ENCODE measurements around the gene DNAJC12.

The DNAJC12 gene

DNA sequence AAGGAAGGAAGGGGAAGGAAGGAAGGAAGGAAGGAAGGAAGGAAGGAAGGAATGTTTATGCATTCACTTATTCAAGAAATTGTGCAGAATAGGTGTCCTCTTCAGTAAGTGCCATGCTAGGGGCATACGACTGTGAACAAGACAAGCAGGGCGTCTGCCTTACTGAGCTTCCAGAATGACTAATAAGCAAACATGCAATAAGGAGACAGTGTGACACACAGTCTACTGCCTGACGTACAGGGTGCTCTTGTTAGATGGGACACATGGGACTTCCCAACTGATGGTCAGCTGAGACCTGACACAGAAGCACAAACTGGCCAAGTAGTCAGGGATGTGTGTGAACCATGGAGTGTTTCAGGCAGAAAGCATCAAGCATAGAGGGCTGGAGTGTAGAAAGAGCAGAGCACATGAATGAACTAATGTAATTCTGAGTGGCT, 18.2 kb downstream of the DNAJC12 start:
- no peak overlapping the region for H3K4me3 Mint-ChIP-seq
- no peaks in the 10 kb centered on the region for H3K27me3 Mint-ChIP-seq (ENCODE audit: low read depth)
- no peak for DNase-seq (ENCODE audit: low spot score)
- H3K9me3 Mint-ChIP-seq = no peaks in the 10 kb centered on the region
- peaks cover 15% of the 10 kb centered on the region for H3K4me1 Mint-ChIP-seq (ENCODE audit: low read depth)
- H3K27ac Mint-ChIP-seq = no peak overlapping the region
- H3K36me3 Mint-ChIP-seq (ENCODE audit: low read depth) = no peaks in the 10 kb centered on the region

DNA sequence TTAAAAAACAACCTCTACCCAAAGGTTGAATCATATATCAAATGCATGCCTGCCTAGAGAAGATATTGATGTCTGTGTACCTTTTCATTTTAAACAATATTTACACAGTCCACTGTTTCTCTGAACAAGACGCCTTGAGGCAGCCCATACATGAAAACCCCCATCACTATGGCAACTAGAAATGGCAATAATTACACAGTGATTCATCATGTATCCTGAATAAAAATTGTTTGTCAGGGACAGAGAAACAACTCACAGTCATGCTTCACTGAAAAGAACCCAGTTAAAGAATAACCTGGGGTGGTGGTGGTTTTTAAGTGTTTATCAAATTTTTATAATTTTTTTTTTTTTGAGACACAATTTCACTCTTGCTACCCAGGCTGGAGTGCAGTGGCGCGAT, 19.7 kb downstream of the DNAJC12 start:
- Mint-ChIP-seq H3K27ac (no peak overlapping the region), H3K27me3 (ENCODE audit: low read depth) (no peaks in the 10 kb centered on the region)

DNA sequence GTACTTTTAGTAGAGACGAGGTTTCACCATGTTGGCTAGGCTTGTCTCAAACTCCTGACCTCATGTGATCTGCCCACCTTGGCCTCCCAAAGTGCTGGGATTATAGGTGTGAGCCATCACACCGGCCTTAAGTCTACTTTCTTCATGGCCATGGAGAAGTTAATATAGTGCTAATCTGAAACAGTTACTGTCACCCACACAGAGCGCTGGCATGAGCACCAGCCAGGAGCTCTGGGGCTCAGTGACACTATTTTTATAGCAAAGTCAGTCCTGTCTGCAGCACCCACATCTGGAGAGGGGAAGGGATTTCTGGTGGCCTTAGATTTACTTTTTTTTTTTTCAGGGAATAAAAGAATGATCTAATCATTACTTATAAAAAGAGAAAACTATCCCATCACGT, 21.3 kb downstream of the DNAJC12 start:
- Mint-ChIP-seq H3K4me1 (ENCODE audit: low read depth) (peaks cover 15% of the 10 kb centered on the region), H3K4me3 (no peak overlapping the region), H3K9me3 (no peaks in the 10 kb centered on the region), H3K36me3 (ENCODE audit: low read depth) (no peaks in the 10 kb centered on the region), H3K27me3 (ENCODE audit: low read depth) (no peaks in the 10 kb centered on the region), H3K27ac (no peak overlapping the region)
- no peak for DNase-seq (ENCODE audit: low spot score)

More for the DNA sequence above, 19.7 kb downstream of the DNAJC12 start:
- no peaks in the 10 kb centered on the region for H3K9me3 Mint-ChIP-seq
- peaks cover 15% of the 10 kb centered on the region for H3K4me1 Mint-ChIP-seq (ENCODE audit: low read depth)
- no peak overlapping the region for H3K4me3 Mint-ChIP-seq
- no peaks in the 10 kb centered on the region for H3K36me3 Mint-ChIP-seq (ENCODE audit: low read depth)
- DNase-seq (ENCODE audit: low spot score) = no peak

DNA sequence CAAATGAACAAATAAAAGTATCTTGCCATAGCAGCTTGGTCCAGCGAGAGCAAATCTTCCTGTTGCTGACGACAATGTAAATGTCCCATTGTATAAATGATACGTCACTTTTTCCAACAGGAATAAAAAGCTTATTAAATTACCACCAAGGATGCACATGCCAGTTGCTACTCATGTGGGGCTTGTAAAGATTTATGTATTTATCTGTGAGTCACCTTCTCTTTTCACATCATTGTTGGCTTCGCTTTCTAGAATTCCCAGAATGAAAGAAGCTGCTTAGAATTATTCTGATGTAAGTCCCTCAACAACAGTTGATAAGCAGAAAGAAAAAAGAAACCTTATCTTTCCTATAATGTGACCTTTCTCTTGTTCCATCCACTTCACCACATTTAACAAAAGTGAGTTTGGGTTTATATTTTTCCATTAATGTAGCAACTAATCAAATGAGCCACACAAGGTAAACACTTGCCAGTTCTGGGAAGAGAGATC, 22.4 kb downstream of the DNAJC12 start:
- H3K4me1 Mint-ChIP-seq (ENCODE audit: low read depth) = peaks cover 15% of the 10 kb centered on the region
- H3K36me3 Mint-ChIP-seq (ENCODE audit: low read depth) = no peaks in the 10 kb centered on the region
- no peak overlapping the region for H3K4me3 Mint-ChIP-seq
- no peak for DNase-seq (ENCODE audit: low spot score)
- no peaks in the 10 kb centered on the region for H3K9me3 Mint-ChIP-seq
- no peaks in the 10 kb centered on the region for H3K27me3 Mint-ChIP-seq (ENCODE audit: low read depth)
- H3K27ac Mint-ChIP-seq = no peak overlapping the region

DNA sequence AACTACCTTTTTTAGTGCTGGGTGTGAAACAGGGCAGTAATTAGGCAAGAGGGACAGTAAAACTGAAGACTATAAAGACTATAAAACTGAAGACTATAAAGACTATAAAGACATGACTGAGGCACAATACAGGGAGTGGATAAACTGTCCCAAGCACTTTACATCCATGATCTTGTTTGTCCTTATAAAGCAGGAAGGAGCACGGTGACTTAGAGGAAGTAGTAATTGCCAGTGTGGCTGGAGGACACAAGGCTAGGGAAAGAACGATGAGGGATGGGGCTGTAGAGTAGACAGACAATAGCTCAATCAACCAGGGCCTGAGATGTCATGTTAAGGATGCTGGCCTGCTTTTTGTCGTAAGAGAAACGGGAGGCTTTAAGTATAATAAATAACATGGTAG, 26.0 kb downstream of the DNAJC12 start:
- H3K9me3 Mint-ChIP-seq = no peaks in the 10 kb centered on the region
- H3K36me3 Mint-ChIP-seq (ENCODE audit: low read depth) = peaks cover 5% of the 10 kb centered on the region
- H3K27me3 Mint-ChIP-seq (ENCODE audit: low read depth) = peaks cover 3% of the 10 kb centered on the region
- H3K27ac Mint-ChIP-seq = no peak overlapping the region
- H3K4me3 Mint-ChIP-seq = no peak overlapping the region
- H3K4me1 Mint-ChIP-seq (ENCODE audit: low read depth) = peaks cover 7% of the 10 kb centered on the region
- DNase-seq (ENCODE audit: low spot score) = no peak

DNA sequence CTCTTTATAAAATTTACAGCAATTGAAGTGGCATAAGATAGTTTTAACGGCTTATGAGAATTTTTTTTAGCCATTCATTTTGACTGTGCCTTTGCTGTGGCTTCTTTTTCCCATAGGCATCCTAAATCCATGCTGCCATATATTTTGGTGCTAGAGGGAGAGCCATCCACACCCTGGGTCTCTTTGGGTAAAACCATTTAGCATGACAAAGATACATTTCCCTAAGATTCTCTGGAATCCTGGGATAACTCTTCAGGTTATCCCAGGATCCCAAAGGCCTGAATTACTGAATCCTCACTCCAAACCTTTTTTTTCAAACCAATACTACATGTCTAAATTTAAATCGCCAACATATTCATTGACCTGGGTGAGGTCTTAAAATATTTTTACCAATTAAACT, 28.9 kb downstream of the DNAJC12 start:
- no peak for DNase-seq (ENCODE audit: low spot score)
- Mint-ChIP-seq H3K36me3 (ENCODE audit: low read depth) (peaks cover 5% of the 10 kb centered on the region), H3K9me3 (no peaks in the 10 kb centered on the region), H3K4me1 (ENCODE audit: low read depth) (no peaks in the 10 kb centered on the region), H3K27ac (no peak overlapping the region), H3K4me3 (no peak overlapping the region), H3K27me3 (ENCODE audit: low read depth) (peaks cover 3% of the 10 kb centered on the region)

DNA sequence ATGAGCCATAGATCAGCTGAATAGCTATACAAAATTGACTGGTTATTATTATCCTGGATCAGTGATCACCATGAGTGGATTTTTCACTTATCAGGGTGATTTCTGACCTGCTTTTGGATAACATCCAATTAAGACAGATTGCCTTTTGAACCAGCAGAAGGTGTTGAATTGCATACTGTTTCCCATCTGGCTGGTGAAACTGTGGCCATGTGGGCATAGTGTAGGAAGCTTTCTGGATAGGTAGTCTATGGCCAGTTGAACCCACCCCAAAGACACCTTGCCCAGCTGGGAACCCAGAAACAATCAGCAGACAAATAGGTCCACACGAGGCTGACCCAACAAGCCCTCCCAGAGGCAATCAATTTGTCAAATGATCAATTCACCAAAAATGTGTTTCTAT, 29.3 kb downstream of the DNAJC12 start:
- Mint-ChIP-seq H3K36me3 (ENCODE audit: low read depth) (peaks cover 5% of the 10 kb centered on the region), H3K9me3 (no peaks in the 10 kb centered on the region), H3K27ac (no peak overlapping the region), H3K4me3 (no peak overlapping the region), H3K27me3 (ENCODE audit: low read depth) (peaks cover 3% of the 10 kb centered on the region), H3K4me1 (ENCODE audit: low read depth) (peaks cover 3% of the 10 kb centered on the region)
- no peak for DNase-seq (ENCODE audit: low spot score)

DNA sequence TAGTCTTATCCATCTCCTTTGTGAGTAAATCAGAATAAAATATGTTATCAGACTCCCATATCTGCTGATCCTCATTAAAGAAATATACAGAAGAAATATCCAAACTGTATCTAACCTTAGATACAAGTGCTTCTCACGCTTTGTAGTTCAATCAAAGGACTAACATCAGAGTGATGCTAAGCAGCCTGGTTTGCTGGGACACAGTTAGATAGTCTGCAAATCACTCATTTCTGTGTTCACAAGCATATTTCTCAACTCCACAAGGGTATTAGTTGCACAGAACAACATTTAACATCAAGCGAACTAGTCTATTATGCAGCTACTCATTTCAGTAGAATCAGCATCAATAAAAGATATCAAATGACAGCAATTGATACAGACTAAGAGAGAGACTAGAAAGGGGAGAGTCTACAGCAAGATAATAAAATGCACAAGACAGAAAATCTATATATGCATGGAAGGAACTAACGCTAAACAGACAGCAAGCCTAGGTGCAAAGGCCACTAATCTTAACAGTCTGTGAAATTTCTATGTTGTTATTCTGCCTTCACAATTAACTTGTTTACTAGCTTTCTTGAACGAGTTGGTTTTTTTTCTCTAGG, 30.0 kb downstream of the DNAJC12 start:
- H3K9me3 Mint-ChIP-seq = no peaks in the 10 kb centered on the region
- H3K27ac Mint-ChIP-seq = no peak overlapping the region
- peaks cover 3% of the 10 kb centered on the region for H3K27me3 Mint-ChIP-seq (ENCODE audit: low read depth)
- H3K4me1 Mint-ChIP-seq (ENCODE audit: low read depth) = peaks cover 7% of the 10 kb centered on the region
- no peak for DNase-seq (ENCODE audit: low spot score)
- H3K36me3 Mint-ChIP-seq (ENCODE audit: low read depth) = peaks cover 5% of the 10 kb centered on the region
- H3K4me3 Mint-ChIP-seq = no peak overlapping the region

DNA sequence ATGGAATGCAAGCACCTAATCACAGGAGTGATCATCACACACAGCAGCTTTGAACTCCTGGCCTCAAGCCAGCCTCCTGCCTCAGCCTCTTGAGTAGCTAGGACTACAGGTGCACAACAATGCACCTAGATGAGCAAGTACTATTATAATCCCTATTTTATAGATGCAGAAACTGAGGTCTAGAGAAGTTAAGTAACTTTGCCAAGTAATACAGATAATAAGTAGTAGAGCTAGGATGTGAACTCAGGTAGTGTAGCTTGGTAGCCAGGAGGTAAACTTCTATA, 33.7 kb downstream of the DNAJC12 start:
- H3K9me3 Mint-ChIP-seq = no peaks in the 10 kb centered on the region
- H3K4me3 Mint-ChIP-seq = no peak overlapping the region
- H3K36me3 Mint-ChIP-seq (ENCODE audit: low read depth) = peaks cover 2% of the 10 kb centered on the region
- H3K27ac Mint-ChIP-seq = no peak overlapping the region
- DNase-seq (ENCODE audit: low spot score) = no peak
- peaks cover 7% of the 10 kb centered on the region for H3K4me1 Mint-ChIP-seq (ENCODE audit: low read depth)
- peaks cover under 1% of the 10 kb centered on the region for H3K27me3 Mint-ChIP-seq (ENCODE audit: low read depth)

DNA sequence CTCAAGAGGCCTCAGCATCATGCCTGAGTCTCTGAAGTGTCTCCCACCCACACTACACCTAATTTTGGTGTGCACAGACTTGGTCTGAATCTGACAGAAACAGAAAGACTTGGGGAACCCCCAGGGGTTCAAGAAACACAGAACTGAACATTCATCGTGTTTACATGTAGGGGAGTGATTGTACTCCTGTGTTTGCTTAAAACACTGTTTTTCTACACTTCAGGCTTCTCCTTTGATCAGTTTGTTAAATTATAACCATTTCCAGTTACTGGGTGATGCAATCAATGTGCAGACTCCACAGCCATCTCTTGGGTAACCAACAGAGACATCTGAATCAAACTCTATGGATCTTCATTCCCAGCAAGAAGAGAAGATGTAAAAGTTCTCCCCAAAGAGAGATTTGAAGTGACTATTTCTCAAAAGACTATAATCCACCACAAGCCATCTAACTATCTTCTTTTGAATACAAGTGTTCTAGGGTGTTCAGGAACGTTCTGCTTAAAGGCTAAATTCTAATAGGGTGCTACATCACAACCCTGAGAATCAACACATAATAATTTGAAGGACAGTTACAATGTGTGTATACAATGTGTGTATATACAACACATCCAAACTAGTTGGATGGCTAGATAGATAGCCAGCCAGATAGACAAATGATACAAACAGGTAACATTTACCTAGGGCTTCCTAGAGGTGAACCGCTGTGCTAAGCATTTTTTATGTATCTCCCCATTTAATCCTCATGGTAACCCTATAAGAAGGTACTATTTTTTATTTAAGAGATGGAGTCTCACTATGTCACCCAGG, 34.2 kb downstream of the DNAJC12 start:
- Mint-ChIP-seq H3K4me1 (ENCODE audit: low read depth) (peaks cover 7% of the 10 kb centered on the region), H3K27me3 (ENCODE audit: low read depth) (no peaks in the 10 kb centered on the region), H3K9me3 (no peaks in the 10 kb centered on the region), H3K4me3 (no peak overlapping the region), H3K27ac (no peak overlapping the region), H3K36me3 (ENCODE audit: low read depth) (peaks cover 2% of the 10 kb centered on the region)
- DNase-seq (ENCODE audit: low spot score) = no peak

DNA sequence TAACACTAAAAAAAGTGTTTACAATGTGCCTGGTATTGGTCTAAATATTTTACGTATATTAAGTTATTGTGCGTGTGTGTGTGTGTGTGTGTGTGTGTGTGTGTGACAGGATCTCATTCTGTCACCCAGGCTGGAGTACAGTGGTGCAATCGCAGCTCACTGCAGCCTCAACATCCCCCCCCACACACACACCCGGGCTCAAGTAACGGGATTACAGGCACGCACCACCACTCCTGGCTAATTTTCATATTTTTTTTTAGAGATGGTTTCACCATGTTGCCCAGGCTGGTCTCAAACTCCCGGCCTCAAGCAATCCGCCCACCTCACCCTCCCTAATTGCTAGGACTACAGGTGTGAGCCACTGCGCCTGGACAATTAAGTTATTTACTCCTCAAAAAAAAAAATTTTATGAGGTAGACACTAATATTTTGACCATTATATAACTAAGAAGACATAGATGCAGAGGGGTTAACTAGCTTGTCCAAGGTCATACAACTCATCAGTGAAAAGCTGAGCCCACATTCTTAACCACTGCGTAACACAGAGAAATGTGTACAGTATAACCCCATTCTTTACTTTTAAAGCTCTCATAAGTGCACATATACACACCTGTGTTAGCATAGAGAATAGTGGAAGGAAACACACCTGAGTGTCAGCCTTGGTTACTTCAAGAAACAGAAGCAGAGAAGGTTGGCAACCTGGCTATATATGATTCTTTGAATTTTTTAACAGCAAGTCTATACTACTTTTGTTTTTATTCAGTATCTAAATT, 35.0 kb downstream of the DNAJC12 start:
- Mint-ChIP-seq H3K27ac (no peak overlapping the region), H3K36me3 (ENCODE audit: low read depth) (no peaks in the 10 kb centered on the region), H3K4me1 (ENCODE audit: low read depth) (peaks cover 7% of the 10 kb centered on the region), H3K9me3 (no peaks in the 10 kb centered on the region), H3K27me3 (ENCODE audit: low read depth) (no peaks in the 10 kb centered on the region), H3K4me3 (no peak overlapping the region)
- no peak for DNase-seq (ENCODE audit: low spot score)

DNA sequence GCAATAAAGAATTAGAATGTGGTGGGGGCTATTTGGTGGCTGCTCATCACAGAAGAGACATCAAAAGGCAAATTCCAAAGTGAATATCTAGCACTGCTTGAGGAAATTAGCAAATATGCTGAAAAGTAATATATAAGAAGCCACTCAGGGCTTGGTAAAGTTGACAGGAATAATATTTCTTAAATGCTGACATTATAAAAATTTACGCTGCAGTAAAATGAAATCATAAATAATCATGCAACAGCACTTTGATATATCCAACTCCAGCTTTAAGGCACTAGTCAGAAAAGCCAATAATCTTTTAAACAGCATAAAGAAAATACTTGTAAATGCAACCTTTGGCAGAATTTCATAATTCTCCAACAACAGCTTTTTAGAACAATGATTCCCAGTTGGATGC, 36.9 kb downstream of the DNAJC12 start:
- Mint-ChIP-seq H3K4me1 (ENCODE audit: low read depth) (peaks cover 7% of the 10 kb centered on the region), H3K27me3 (ENCODE audit: low read depth) (no peaks in the 10 kb centered on the region), H3K4me3 (no peak overlapping the region), H3K27ac (no peak overlapping the region), H3K9me3 (no peaks in the 10 kb centered on the region), H3K36me3 (ENCODE audit: low read depth) (no peaks in the 10 kb centered on the region)
- no peak for DNase-seq (ENCODE audit: low spot score)

DNA sequence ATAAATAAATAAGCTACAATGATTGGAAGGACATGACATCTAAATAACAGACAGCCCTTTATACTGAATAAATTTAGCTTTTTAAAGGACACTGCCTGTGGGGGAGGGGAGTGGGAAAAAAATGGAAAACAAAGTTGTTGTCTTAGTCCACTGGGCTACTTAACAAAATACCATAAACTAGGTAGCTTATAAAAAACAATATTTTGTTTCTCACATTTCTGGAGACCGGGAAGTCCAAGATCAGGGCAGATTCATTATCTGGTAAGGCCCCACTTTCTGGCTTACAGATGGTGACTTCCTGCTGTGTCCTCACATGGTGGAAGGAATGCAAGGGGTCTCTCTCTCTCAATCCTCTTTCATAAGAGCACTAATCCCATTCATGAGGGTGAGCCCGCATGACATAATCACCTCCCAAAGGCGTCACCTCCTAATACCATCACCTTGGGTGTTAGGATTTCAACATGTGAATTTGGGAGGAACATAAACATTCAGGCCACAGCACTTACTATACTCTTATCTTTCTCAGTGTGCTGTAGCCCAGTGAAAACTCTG, 43.0 kb downstream of the DNAJC12 start:
- no peaks in the 10 kb centered on the region for H3K9me3 Mint-ChIP-seq
- DNase-seq (ENCODE audit: low spot score) = no peak
- no peak overlapping the region for H3K4me3 Mint-ChIP-seq
- H3K27me3 Mint-ChIP-seq (ENCODE audit: low read depth) = peaks cover 2% of the 10 kb centered on the region
- no peak overlapping the region for H3K27ac Mint-ChIP-seq
- peaks cover 17% of the 10 kb centered on the region for H3K4me1 Mint-ChIP-seq (ENCODE audit: low read depth)
- H3K36me3 Mint-ChIP-seq (ENCODE audit: low read depth) = no peaks in the 10 kb centered on the region

DNA sequence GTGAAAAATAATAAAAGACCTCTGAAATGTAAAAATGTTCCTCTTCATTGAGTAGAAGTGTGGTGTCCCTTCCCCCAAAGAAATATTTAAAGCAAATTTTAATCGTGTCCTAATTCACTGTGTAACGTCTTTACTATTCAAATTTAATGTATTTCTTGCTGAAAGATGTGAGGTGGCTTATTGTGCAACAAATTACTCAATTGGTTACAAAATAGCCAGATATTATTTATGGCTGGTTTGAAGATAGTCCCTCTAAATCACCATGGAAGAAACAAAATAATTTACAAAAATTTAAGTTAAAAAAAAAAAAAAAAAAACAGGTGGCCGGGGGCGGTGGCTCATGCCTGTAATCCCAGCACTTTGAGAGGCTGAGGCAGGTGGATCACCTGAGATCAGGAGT, 43.7 kb downstream of the DNAJC12 start:
- H3K36me3 Mint-ChIP-seq (ENCODE audit: low read depth) = no peaks in the 10 kb centered on the region
- H3K4me1 Mint-ChIP-seq (ENCODE audit: low read depth) = peaks cover 21% of the 10 kb centered on the region
- no peak overlapping the region for H3K4me3 Mint-ChIP-seq
- DNase-seq (ENCODE audit: low spot score) = no peak
- H3K9me3 Mint-ChIP-seq = no peaks in the 10 kb centered on the region
- H3K27me3 Mint-ChIP-seq (ENCODE audit: low read depth) = peaks cover 2% of the 10 kb centered on the region
- no peak overlapping the region for H3K27ac Mint-ChIP-seq
